Panc1 (cell line): ENCODE results near the gene CHRM2. TPM values are rescaled to one million over a fixed set of nuclear protein-coding genes. Genes with fewer than 3 reads are reported as not detected.

Experiments used
- ATAC-seq: fragments of 200-7000 bp; cut with Tn5 transposase; 2 replicates; pipeline ENCODE4 v1.9.1; 2020; ENCODE audit warnings: mild to moderate bottlenecking, moderate library complexity
- BruUV-seq: library from RNA; stranded (reverse); fragments of 400-500 nt; replicated peaks from 2 replicates; lab custom pipeline; 2021; lab: Mats Ljungman, UMichigan
- CTCF ChIA-PET: fragments of 300-600 bp; sonication (Branson Sonifier 250); formaldehyde crosslinking; loops from one replicate; lab custom pipeline; 2022; ENCODE audit warnings: antibody characterized with exemption; lab: Charles Lee
- POLR2A ChIA-PET: fragments of 300-600 bp; sonication (Branson Sonifier 250); formaldehyde crosslinking; loops from one replicate; lab custom pipeline; 2022; ENCODE audit warnings: antibody characterized with exemption; lab: Charles Lee
- DNase-seq: peaks from one replicate; pipeline ENCODE4 v3.0.0-alpha.2; 2010; ENCODE audit warnings: low read depth, low spot score
- H3K27ac ChIP-seq: 2 replicates; pipeline ENCODE4 v1.5.1; 2011; ENCODE audit warnings: mild to moderate bottlenecking, low read length, inconsistent platforms
- H3K27me3 ChIP-seq: fragments of 200-500 bp; sonication (Bioruptor generic); 2 replicates; pipeline ENCODE4 v1.6.0; 2014; ENCODE audit warnings: low read length, inconsistent platforms; ENCODE audit not compliant: control insufficient read depth, insufficient read depth
- H3K36me3 ChIP-seq: fragments of 200-500 bp; sonication (Bioruptor generic); 2 replicates; pipeline ENCODE4 v1.5.1; 2014; ENCODE audit warnings: inconsistent platforms, mild to moderate bottlenecking, low read length, moderate library complexity; ENCODE audit not compliant: control insufficient read depth, insufficient read depth
- H3K4me1 ChIP-seq: 2 replicates; pipeline ENCODE4 v1.5.1; 2011; ENCODE audit warnings: inconsistent platforms, mild to moderate bottlenecking, low read length, moderate library complexity; ENCODE audit not compliant: control insufficient read depth, insufficient read depth
- H3K4me3 ChIP-seq, 2 experiments: 2 replicates each; pipeline ENCODE4 v1.5.1; 2011 to 2012; ENCODE audit warnings: low read depth in 2 of 2, low read length in 2 of 2, mild to moderate bottlenecking in 2 of 2, inconsistent platforms in 1 of 2, moderate library complexity in 1 of 2
- H3K9me3 ChIP-seq: fragments of 200-500 bp; sonication (Bioruptor generic); 2 replicates; pipeline ENCODE4 v1.5.1; 2014; ENCODE audit warnings: low read depth, mild to moderate bottlenecking, inconsistent platforms, low read length, moderate library complexity; ENCODE audit not compliant: control insufficient read depth, insufficient read depth
- CTCF ChIP-seq: fragments of 450-650 bp; IDR thresholded peaks from 2 replicates; pipeline ENCODE4 v1.5.1; 2017; ENCODE audit warnings: mild to moderate bottlenecking
- POLR2AphosphoS5 ChIP-seq: IDR thresholded peaks from 2 replicates; pipeline ENCODE4 v1.6.1; 2012; ENCODE audit warnings: mild to moderate bottlenecking, low read depth, low read length, moderate library complexity
- REST ChIP-seq, 2 experiments: IDR thresholded peaks; 2 replicates each; pipeline ENCODE4 v1.6.1; 2011 to 2012; ENCODE audit warnings: low read depth in 2 of 2, control low read depth in 1 of 2, low read length in 1 of 2, mild to moderate bottlenecking in 1 of 2, moderate library complexity in 1 of 2; ENCODE audit not compliant: insufficient read depth in 1 of 2
- SIN3A ChIP-seq: IDR thresholded peaks from 2 replicates; pipeline ENCODE4 v1.6.1; 2012; ENCODE audit warnings: low read depth, mild to moderate bottlenecking, low read length, moderate library complexity, borderline replicate concordance; ENCODE audit not compliant: insufficient read depth
- TCF7L2 ChIP-seq: IDR thresholded peaks from 2 replicates; pipeline ENCODE4 v1.6.1; 2011; ENCODE audit warnings: mild to moderate bottlenecking, low read depth, low read length, inconsistent platforms
- in situ Hi-C: cut with HindIII; loops from 2 replicates; pipeline ENCODE4 v1.10.0; 2016; ENCODE audit warnings: low sequenced_read_pairs, low pct_unique_long_range_greater_than_20kb
- intact Hi-C: fragments of 100-400 bp; cut with micrococcal nuclease; formaldehyde crosslinking; loops from one replicate; pipeline ENCODE4 v1.10.0; 2022; ENCODE audit not compliant: unreplicated experiment
- total RNA-seq: library from RNA; stranded (reverse); gene quantifications from one replicate; pipeline ENCODE4 v1.2.1, GENCODE V29; 2021; ENCODE audit not compliant: unreplicated experiment

CHRM2 gene
- total RNA-seq, 1 experiment from 2014 or later, result not detected

DNA sequence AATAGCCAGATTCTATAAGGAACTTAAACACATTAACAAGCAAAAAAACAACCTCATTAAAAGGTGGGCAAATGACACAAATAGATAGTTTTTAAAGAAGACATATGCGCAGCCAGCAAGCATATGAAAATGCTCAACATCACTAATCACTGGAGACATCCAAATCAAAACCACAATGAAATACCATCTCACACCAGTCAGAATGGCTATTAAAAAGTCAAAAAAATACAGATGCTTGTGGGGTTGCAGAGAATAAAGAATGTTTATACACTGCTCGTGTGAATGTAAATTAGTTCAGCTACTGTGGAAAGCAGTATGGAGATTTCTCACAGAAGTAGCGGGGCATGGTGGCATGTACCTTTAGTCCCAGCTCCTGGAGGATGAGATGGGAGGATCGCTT, 164.0 kb downstream of the CHRM2 start:
- TF ChIP-seq REST (IDR thresholded peaks at IDR 0.05; ENCODE audit: insufficient read depth in 1 of 2, low read depth in 2 of 2, low read length in 1 of 2) (no peak), SIN3A (no peak), POLR2AphosphoS5 (no peak), CTCF (no peak), TCF7L2 (no peak)
- no peak for ATAC-seq
- DNase-seq, result no peak

DNA sequence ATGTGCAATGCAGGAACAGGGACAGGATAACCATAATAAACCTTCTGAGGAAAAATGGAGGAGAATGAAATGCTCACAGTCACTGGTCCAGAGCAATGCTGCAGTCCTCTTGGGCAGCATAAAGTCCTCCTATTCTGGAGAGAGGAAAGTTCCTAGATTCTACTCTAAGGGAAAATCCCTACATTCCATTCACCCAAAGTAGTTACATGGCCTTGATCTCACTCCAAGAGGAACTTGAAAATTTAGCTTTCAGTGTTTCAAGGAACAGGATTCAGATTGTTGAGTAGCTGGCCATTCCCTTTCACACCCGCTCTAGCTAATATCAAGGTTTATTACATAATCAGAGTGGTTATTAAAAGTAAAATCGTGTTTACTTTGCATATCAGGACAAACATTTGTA, 168.3 kb downstream of the CHRM2 start:
- CTCF ChIA-PET, result interaction anchor here (0.6 kb wide), 1 partner anchor 964 kb away, joined by 4 read pairs; no protein-coding TSS in a partner anchor
- no peaks in the 10 kb centered on the region for H3K36me3 ChIP-seq
- intact Hi-C loops (no loop called here), in situ Hi-C loops (no loop called here)
- 0 out of 2 replicates have a peak, but pooled peaks cover 3% of the 10 kb centered on the region for H3K9me3 ChIP-seq
- no peak overlapping the region for H3K27ac ChIP-seq
- no peak for DNase-seq
- H3K4me3 ChIP-seq, result no peak overlapping the region
- BruUV-seq, result no TSS peak
- POLR2A ChIA-PET, result no interaction called here
- TF ChIP-seq CTCF (no peak), SIN3A (no peak), REST (IDR thresholded peaks at IDR 0.05; ENCODE audit: insufficient read depth in 1 of 2, low read depth in 2 of 2, low read length in 1 of 2) (no peak), TCF7L2 (no peak), POLR2AphosphoS5 (no peak)
- ATAC-seq, result no peak
- no peaks in the 10 kb centered on the region for H3K27me3 ChIP-seq
- H3K4me1 ChIP-seq, result no peaks in the 10 kb centered on the region; the same call in 1 of the 2 replicates

More for the DNA sequence above, 164.0 kb downstream of the CHRM2 start:
- in situ Hi-C loops (no loop called here), intact Hi-C loops (no loop called here)
- BruUV-seq, result no TSS peak
- CTCF ChIA-PET, result no interaction called here
- H3K27ac ChIP-seq, result no peak overlapping the region
- POLR2A ChIA-PET, result no interaction called here
- H3K27me3 ChIP-seq, result no peaks in the 10 kb centered on the region
- H3K9me3 ChIP-seq, result 0 out of 2 replicates have a peak, but pooled peaks cover 3% of the 10 kb centered on the region
- no peaks in the 10 kb centered on the region for H3K4me1 ChIP-seq
- H3K4me3 ChIP-seq, result no peak overlapping the region
- no peaks in the 10 kb centered on the region for H3K36me3 ChIP-seq
